ENCODE results near the gene HACD4.

Gene HACD4

GRCh38 chr9:21070171-21070571 lies 38.7 kb upstream of the HACD4 start:
- no peak overlapping the region for H3K4me3 ChIP-seq (replicated peaks; ENCODE audit: low read depth, low read length)
- TF ChIP-seq CTCF (IDR thresholded peaks at IDR 0.05; ENCODE audit: low read depth, low read length, missing control alignments), result peak; percentile 13

GRCh38 chr9:21060919-21061561 lies 29.6 kb upstream of the HACD4 start:
- TF ChIP-seq CTCF (IDR thresholded peaks at IDR 0.05; ENCODE audit: low read depth, low read length, missing control alignments), result peak; percentile 11
- DNase-seq (ENCODE audit: extremely low read depth, low read depth), result peak; percentile 94

More at GRCh38 chr9:21070171-21070571, 38.7 kb upstream of the HACD4 start:
- peak; percentile 88 for DNase-seq (ENCODE audit: extremely low read depth, low read depth)

GRCh38 chr9:21056931-21057330 lies 25.5 kb upstream of the HACD4 start:
- H3K4me3 ChIP-seq (replicated peaks; ENCODE audit: low read depth, low read length), result no peak overlapping the region
- peak; percentile 78 for DNase-seq (ENCODE audit: extremely low read depth, low read depth)
- no peak for TF ChIP-seq CTCF (IDR thresholded peaks at IDR 0.05; ENCODE audit: low read depth, low read length, missing control alignments)

More at GRCh38 chr9:21060919-21061561, 29.6 kb upstream of the HACD4 start:
- no peak overlapping the region for H3K4me3 ChIP-seq (replicated peaks; ENCODE audit: low read depth, low read length)

- no peak for DNase-seq (ENCODE audit: extremely low read depth, low read depth)
- no peak for TF ChIP-seq CTCF (IDR thresholded peaks at IDR 0.05; ENCODE audit: low read depth, low read length, missing control alignments)
- H3K4me3 ChIP-seq (replicated peaks; ENCODE audit: low read depth, low read length), result no peak overlapping the region
Observed at GRCh38 chr9:21053851-21054250, 22.4 kb upstream of the HACD4 start.

- DNase-seq (ENCODE audit: extremely low read depth, low read depth), result no peak
- H3K4me3 ChIP-seq (replicated peaks; ENCODE audit: low read depth, low read length), result no peak overlapping the region
- no peak for TF ChIP-seq CTCF (IDR thresholded peaks at IDR 0.05; ENCODE audit: low read depth, low read length, missing control alignments)
Observed at GRCh38 chr9:21047281-21047691, 15.8 kb upstream of the HACD4 start.

GRCh38 chr9:21043841-21044240 lies 12.4 kb upstream of the HACD4 start:
- DNase-seq (ENCODE audit: extremely low read depth, low read depth), result no peak
- no peak for TF ChIP-seq CTCF (IDR thresholded peaks at IDR 0.05; ENCODE audit: low read depth, low read length, missing control alignments)
- no peak overlapping the region for H3K4me3 ChIP-seq (replicated peaks; ENCODE audit: low read depth, low read length)

- no peak overlapping the region for H3K4me3 ChIP-seq (replicated peaks; ENCODE audit: low read depth, low read length)
- no peak for TF ChIP-seq CTCF (IDR thresholded peaks at IDR 0.05; ENCODE audit: low read depth, low read length, missing control alignments)
Observed at GRCh38 chr9:21042466-21042865, 11.0 kb upstream of the HACD4 start.

More at GRCh38 chr9:21042466-21042865, 11.0 kb upstream of the HACD4 start:
- no peak for DNase-seq (ENCODE audit: extremely low read depth, low read depth)
